GM12801 (cell line): ENCODE measurements around the gene SNRPF.

ENCODE experiments used
- TF ChIP-seq, protein P1 (sequence below): IDR thresholded peaks from one replicate; pipeline ENCODE4 v1.5.1; 2011; ENCODE audit warnings: control low read depth; ENCODE audit not compliant: insufficient read length; ENCODE audit errors: extremely low read depth

The SNRPF gene

GRCh38 chr12:95909871-95910270 is 51.1 kb downstream of the SNRPF start:
- TF ChIP-seq, protein P1, sequence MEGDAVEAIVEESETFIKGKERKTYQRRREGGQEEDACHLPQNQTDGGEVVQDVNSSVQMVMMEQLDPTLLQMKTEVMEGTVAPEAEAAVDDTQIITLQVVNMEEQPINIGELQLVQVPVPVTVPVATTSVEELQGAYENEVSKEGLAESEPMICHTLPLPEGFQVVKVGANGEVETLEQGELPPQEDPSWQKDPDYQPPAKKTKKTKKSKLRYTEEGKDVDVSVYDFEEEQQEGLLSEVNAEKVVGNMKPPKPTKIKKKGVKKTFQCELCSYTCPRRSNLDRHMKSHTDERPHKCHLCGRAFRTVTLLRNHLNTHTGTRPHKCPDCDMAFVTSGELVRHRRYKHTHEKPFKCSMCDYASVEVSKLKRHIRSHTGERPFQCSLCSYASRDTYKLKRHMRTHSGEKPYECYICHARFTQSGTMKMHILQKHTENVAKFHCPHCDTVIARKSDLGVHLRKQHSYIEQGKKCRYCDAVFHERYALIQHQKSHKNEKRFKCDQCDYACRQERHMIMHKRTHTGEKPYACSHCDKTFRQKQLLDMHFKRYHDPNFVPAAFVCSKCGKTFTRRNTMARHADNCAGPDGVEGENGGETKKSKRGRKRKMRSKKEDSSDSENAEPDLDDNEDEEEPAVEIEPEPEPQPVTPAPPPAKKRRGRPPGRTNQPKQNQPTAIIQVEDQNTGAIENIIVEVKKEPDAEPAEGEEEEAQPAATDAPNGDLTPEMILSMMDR, result no peak
